Glutamatergic neuron (in vitro differentiated cells): ENCODE data around the gene ANO4. TPM values are rescaled to one million over a fixed set of nuclear protein-coding genes. Genes with fewer than 3 reads are reported as not detected.

Experiments
- DNase-seq: peaks from one replicate; pipeline ENCODE4 v3.0.0; 2022
- H3K27ac Mint-ChIP-seq: one replicate; pipeline ENCODE4 v1.8.0; 2020; ENCODE audit warnings: mild to moderate bottlenecking, mixed read lengths, inconsistent platforms; ENCODE audit not compliant: unreplicated experiment
- H3K27me3 Mint-ChIP-seq: one replicate; pipeline ENCODE4 v1.8.0; 2020; ENCODE audit warnings: mild to moderate bottlenecking, moderate library complexity, mixed read lengths, inconsistent platforms; ENCODE audit not compliant: unreplicated experiment
- H3K36me3 Mint-ChIP-seq: one replicate; pipeline ENCODE4 v1.8.0; 2020; ENCODE audit warnings: mild to moderate bottlenecking, mixed read lengths, inconsistent platforms; ENCODE audit not compliant: unreplicated experiment
- H3K4me1 Mint-ChIP-seq: one replicate; pipeline ENCODE4 v1.8.0; 2020; ENCODE audit warnings: mild to moderate bottlenecking, low read depth, mixed read lengths, inconsistent platforms; ENCODE audit not compliant: unreplicated experiment
- H3K4me3 Mint-ChIP-seq: one replicate; pipeline ENCODE4 v1.8.0; 2020; ENCODE audit warnings: mild to moderate bottlenecking, mixed read lengths, inconsistent platforms; ENCODE audit not compliant: unreplicated experiment
- H3K9me3 Mint-ChIP-seq: one replicate; pipeline ENCODE4 v1.8.0; 2020; ENCODE audit warnings: mild to moderate bottlenecking, moderate library complexity, mixed read lengths, inconsistent platforms; ENCODE audit not compliant: unreplicated experiment
- total RNA-seq: library from RNA; stranded (reverse); fragmentation: NEBNext Ultra II Directional; extraction: Animal tissue kit (Norgen Biotek cat#: 25700); gene quantifications from one replicate; pipeline ENCODE4 v1.2.1, GENCODE V29; 2021; ENCODE audit not compliant: unreplicated experiment
- TF ChIP-seq, protein P1 (sequence below): fragments of 200-600 bp; sonication (generic); IDR thresholded peaks from one replicate; pipeline ENCODE4 v1.5.0; 2021; ENCODE audit not compliant: partially characterized antibody, unreplicated experiment

Gene ANO4
- total RNA-seq, 1 donor from 2014 or later = 38.0 TPM

DNA sequence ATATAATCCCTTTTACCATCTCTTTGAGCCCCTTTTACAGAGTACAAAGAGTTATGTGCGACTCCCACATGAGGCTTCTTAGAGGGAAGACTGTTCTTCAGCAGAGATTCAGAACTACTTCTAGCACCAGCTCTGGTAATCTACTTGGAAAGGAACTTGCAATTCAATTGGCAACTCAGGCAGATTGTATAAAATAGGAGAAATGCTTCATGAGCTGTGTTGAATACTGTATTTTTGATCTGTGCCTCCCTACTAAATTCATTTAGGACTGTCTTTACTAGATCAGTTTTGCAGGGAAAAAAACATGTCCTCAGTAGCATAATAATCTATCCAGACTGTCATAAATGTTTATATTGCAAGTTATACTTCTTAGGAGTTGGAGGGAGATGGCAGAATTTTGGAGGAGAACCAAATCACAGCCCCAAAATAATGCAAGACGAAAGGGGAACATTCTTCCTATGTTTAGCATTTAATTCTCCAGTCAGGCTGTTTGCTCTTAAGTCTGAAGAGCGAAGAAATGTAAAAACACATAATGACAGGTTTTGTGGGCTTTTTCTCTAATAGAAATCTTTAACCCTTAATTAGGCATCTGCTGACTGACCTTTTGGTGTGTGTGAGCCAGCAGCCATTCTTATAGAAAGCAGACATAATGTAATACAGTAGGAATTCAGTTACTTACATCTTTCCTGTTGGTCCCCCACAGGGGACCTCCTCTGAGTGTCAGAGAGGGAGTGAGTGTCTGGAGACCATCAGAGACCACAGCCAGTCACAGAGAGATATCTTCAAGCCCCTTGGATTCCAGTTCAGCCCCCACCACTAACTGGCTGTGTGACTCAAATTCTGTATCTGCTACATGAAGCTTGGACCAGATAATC, 3.9 kb downstream of the ANO4 start:
- TF ChIP-seq, protein P1, sequence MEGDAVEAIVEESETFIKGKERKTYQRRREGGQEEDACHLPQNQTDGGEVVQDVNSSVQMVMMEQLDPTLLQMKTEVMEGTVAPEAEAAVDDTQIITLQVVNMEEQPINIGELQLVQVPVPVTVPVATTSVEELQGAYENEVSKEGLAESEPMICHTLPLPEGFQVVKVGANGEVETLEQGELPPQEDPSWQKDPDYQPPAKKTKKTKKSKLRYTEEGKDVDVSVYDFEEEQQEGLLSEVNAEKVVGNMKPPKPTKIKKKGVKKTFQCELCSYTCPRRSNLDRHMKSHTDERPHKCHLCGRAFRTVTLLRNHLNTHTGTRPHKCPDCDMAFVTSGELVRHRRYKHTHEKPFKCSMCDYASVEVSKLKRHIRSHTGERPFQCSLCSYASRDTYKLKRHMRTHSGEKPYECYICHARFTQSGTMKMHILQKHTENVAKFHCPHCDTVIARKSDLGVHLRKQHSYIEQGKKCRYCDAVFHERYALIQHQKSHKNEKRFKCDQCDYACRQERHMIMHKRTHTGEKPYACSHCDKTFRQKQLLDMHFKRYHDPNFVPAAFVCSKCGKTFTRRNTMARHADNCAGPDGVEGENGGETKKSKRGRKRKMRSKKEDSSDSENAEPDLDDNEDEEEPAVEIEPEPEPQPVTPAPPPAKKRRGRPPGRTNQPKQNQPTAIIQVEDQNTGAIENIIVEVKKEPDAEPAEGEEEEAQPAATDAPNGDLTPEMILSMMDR = no peak
- no peaks in the 10 kb centered on the region for H3K27me3 Mint-ChIP-seq
- H3K36me3 Mint-ChIP-seq = no peaks in the 10 kb centered on the region
- no peak overlapping the region for H3K4me3 Mint-ChIP-seq
- H3K27ac Mint-ChIP-seq = no peak overlapping the region
- no peaks in the 10 kb centered on the region for H3K9me3 Mint-ChIP-seq
- H3K4me1 Mint-ChIP-seq = peaks cover 19% of the 10 kb centered on the region
- no peak for DNase-seq

DNA sequence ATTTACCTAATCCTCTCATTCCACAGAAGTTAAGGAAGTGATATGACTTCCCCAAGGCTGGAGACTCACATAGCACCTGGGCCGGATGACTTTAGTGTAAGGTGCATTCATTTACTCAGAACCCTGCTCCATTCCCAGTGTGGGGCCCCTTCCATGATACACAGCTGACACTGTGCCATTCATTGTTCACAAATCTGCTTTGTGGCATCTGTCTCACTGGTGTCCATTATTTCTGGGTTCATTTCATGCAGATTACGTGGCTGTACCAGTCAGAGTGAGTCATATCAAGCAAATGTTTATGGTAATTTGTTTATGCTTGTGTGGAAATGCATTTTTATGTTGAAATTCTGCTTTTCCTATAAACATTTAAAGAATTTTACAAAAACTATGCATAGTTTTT, 5.2 kb downstream of the ANO4 start:
- Mint-ChIP-seq H3K9me3 (no peaks in the 10 kb centered on the region), H3K27me3 (no peaks in the 10 kb centered on the region), H3K4me3 (no peak overlapping the region)

DNA sequence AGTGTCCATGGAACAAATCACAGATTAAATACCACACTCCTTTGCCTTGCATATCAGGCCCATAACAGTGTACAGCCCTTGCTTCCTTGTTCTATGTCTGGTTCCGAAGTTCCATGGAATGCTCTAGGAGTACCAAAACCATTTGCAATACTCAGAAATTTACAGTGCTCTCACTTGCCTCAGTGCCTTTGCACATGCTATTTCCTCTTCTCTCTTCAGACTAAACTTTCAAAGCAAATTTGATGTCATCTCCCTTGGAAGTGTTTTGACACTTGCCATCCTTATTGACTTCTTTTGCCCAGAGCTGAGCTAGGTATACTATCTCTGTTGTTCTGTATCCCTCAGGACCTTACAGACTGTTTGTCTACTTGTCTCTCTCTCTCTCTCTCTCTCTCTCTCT, 6.1 kb downstream of the ANO4 start:
- Mint-ChIP-seq H3K4me1 (peaks cover 4% of the 10 kb centered on the region), H3K27me3 (no peaks in the 10 kb centered on the region), H3K9me3 (peaks cover 2% of the 10 kb centered on the region), H3K4me3 (no peak overlapping the region), H3K36me3 (peaks cover 5% of the 10 kb centered on the region), H3K27ac (no peak overlapping the region)
- DNase-seq = no peak
- TF ChIP-seq, protein P1 = no peak

More for the DNA sequence above, 5.2 kb downstream of the ANO4 start:
- Mint-ChIP-seq H3K27ac (no peak overlapping the region), H3K36me3 (no peaks in the 10 kb centered on the region), H3K4me1 (peaks cover 12% of the 10 kb centered on the region)
- DNase-seq = no peak
- TF ChIP-seq, protein P1 = no peak

DNA sequence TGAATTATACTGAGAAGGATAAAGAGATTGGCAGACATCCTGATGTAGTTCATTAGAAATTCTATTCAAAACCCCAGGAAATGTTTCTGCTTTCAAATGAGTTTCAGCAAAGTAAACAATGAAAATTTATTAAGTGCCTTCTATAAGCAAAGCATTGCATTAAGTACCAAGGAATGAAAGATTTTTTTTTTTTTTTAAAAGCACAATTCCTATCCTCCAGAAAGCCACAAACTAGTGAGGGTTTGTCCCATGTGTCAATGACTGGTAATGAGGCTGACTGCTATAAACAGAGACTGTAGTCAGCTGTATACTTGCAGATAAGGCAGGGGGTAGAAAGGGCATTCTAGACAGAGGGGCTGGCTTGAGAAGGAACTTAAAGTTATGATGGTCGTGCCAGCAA, 6.7 kb downstream of the ANO4 start:
- DNase-seq = no peak
- Mint-ChIP-seq H3K9me3 (peaks cover 2% of the 10 kb centered on the region), H3K36me3 (peaks cover 5% of the 10 kb centered on the region), H3K27me3 (no peaks in the 10 kb centered on the region), H3K4me3 (no peak overlapping the region), H3K4me1 (peaks cover 4% of the 10 kb centered on the region), H3K27ac (no peak overlapping the region)
- TF ChIP-seq, protein P1 = no peak

DNA sequence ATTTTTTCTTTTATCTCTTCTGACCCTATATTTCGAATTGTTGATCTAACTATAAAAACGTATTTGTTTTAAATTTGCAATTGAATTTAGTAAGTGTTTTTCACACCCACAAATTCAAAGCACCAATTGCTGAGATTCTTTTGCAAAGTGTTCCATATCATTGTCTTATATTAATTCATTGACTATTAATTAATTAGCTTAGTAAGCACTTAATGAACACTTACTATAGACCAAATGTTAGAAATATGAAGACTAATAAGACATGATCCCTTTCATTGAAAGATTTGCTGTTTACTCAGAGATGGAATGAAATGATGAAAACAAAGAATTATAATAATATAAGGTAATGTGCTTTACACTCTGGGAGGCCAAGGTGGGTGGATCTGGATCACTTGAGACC, 14.2 kb downstream of the ANO4 start:
- H3K4me1 Mint-ChIP-seq = no peaks in the 10 kb centered on the region
- H3K9me3 Mint-ChIP-seq = peaks cover 2% of the 10 kb centered on the region
- no peaks in the 10 kb centered on the region for H3K27me3 Mint-ChIP-seq
- no peak for DNase-seq
- TF ChIP-seq, protein P1 = no peak
- H3K4me3 Mint-ChIP-seq = no peak overlapping the region
- H3K27ac Mint-ChIP-seq = no peak overlapping the region
- peaks cover 5% of the 10 kb centered on the region for H3K36me3 Mint-ChIP-seq
